ENCODE results near the gene TMEM238. TPM values are rescaled to one million over a fixed set of nuclear protein-coding genes. Genes with fewer than 3 reads are reported as not detected.

Gene TMEM238
- total RNA-seq, 1 donor from 2014 or later: 21.4 TPM

DNA sequence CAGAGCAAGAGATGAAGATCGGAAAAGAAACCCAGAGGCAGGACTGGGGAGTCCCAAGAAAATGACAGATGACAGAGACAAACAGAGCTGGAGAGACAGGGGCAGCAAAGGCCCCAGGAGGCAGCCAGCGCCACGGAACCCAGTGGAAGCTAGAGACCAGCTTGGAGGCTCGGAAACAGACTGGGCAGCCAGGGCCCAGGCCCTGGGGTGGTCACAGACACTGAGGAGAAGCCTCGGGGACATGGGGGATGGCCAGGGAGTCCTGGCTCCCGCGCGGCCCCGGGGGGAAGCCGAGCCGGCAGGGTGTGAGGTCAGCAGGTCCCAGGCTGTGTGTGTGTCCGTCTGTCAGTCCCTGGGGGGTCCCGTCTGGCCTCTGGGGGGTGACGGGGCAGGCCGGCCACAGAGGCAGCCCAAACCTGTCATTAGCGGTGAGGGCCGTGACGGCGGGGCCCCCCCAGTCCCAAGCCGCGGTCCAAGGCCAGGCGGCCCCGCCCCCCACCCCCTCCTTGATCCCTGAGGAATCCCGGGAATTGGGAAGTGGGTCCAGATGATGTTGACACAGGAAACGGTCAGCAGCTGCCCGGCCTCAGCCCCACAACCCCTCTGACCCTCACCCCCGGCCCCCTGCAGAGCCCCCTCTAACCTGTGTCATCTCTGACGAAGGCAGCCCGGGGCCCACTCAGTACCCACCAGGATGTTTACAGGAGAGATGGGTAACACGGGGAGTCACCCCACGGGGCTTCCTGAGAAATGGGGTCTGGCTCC lies 9.9 kb downstream of the TMEM238 start:
- H3K4me3 ChIP-seq (ENCODE audit: low read depth, low read length): no peak overlapping the region
- TF ChIP-seq, protein P1, sequence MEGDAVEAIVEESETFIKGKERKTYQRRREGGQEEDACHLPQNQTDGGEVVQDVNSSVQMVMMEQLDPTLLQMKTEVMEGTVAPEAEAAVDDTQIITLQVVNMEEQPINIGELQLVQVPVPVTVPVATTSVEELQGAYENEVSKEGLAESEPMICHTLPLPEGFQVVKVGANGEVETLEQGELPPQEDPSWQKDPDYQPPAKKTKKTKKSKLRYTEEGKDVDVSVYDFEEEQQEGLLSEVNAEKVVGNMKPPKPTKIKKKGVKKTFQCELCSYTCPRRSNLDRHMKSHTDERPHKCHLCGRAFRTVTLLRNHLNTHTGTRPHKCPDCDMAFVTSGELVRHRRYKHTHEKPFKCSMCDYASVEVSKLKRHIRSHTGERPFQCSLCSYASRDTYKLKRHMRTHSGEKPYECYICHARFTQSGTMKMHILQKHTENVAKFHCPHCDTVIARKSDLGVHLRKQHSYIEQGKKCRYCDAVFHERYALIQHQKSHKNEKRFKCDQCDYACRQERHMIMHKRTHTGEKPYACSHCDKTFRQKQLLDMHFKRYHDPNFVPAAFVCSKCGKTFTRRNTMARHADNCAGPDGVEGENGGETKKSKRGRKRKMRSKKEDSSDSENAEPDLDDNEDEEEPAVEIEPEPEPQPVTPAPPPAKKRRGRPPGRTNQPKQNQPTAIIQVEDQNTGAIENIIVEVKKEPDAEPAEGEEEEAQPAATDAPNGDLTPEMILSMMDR (conservative IDR thresholded peaks at IDR 0.05; ENCODE audit: low read depth, low read length): no peak
- no peak for DNase-seq (ENCODE audit: low read depth)

DNA sequence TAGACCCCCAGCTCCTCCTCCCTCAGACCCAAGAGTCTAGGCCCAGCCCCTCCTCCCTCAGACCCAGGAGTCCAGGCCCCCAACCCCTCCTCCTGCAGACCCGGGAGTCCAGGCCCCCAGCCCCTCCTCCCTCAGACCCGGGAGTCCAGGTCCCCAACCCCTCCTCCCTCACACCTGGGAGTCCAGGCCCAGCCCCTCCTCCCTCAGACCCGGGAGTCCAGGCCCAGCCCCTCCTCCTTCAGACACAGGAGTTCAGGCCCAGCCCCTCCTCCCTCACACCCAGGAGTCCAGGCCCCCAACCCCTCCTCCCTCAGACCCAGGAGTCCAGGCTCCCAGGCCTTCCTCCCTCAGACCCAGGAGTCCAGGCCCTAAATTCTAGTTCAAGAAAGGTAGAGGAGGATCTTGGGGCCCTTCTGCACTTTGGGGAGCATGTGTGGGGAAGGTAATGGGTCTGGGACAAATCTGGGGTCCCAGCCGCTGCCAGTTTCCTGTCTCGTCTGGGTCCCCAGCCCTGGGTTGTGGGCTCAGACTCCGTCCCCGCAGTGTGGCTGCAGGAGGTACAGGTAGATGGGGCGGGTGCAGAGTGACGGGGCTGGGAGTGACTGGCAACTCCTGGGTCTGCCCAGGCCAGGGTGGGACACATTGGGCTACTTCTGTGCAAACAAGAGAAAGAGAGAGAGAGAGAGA lies 10.6 kb downstream of the TMEM238 start:
- TF ChIP-seq, protein P1 (conservative IDR thresholded peaks at IDR 0.05; ENCODE audit: low read depth, low read length): no peak
- H3K4me3 ChIP-seq (ENCODE audit: low read depth, low read length): no peak overlapping the region
- DNase-seq (ENCODE audit: low read depth): no peak

DNA sequence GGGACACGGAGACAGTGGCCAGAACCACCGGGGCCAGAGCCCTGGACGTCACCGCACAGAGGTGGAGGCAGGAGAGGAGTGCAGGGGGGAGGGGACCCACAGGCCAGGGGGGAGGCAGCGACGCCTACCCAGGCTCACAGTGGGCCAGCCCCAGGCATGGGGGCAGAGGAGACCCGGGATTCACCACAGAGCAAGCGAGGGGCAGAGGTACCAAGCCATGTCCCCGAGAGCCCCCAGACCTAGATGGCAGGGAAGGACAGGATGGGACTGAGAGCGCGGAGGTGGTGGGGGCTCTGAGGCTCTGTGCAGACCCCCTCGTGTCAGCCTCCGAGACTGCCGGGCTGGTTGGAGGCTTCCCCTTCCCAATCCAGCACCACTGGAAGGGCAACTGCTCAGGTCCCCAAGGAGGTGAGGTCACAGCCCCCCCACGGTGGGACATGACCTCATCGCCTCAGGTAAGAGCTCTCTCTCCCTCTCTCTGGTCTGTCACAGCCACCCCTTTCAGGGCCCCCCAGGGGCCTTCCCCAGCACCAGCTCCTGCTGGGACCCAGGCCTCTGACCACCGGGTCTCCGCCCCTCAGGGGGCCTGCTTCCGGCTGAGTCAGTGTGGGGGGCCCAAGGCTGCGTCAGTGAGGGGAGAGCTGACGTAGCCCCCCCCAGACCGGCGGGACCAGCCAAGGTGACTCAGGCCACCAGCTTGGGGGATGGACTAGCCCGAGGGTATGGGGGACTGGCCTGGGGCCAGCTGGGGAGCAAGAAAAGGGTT lies 11.6 kb downstream of the TMEM238 start:
- no peak overlapping the region for H3K4me3 ChIP-seq (ENCODE audit: low read depth, low read length)
- TF ChIP-seq, protein P1 (conservative IDR thresholded peaks at IDR 0.05; ENCODE audit: low read depth, low read length): no peak
- DNase-seq (ENCODE audit: low read depth): no peak

DNA sequence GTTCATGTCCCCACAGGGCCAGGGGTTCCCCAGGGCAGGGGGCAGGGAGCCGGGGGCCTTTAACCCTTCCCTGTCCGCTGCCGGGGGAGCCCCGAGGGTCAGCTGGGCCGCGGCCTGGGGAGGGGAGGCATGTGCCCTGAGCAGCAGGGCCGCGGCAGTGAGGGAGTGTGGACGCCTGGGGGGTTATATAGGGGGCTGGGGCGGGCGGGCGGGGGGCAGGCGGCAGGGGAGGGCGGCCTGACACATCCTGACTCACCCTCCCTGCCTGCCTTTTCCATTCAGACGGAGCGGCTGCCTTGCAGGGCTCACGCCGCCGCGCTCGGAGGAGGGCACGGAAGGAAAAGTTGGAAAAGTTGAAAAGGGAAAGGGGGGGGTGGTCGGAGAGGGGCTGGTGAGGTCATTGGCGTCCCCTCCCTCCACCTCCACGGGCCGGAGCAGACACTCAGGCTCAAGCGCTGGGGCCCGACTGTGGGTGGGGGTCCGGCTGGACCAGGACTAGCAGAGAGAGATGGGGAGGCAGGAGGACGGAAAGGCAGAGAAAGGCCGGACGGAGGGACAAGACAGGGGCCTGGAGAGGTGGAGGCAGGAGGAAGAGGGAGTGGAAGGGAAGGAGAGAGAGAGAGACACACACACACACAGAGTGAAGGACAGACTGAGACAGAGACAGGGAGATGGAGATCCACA lies 13.6 kb downstream of the TMEM238 start, which contains the start of gene IL11:
Gene IL11, minus strand, starts transcription at position 159 of the 684 bp plus-strand sequence. Its CDS starts 153 bp downstream, at position 6.
- TF ChIP-seq, protein P1 (conservative IDR thresholded peaks at IDR 0.05; ENCODE audit: low read depth, low read length): no peak
- peak within 1 kb of the TSS; percentile 48 for H3K4me3 ChIP-seq (ENCODE audit: low read depth, low read length)
- no peak for DNase-seq (ENCODE audit: low read depth)

DNA sequence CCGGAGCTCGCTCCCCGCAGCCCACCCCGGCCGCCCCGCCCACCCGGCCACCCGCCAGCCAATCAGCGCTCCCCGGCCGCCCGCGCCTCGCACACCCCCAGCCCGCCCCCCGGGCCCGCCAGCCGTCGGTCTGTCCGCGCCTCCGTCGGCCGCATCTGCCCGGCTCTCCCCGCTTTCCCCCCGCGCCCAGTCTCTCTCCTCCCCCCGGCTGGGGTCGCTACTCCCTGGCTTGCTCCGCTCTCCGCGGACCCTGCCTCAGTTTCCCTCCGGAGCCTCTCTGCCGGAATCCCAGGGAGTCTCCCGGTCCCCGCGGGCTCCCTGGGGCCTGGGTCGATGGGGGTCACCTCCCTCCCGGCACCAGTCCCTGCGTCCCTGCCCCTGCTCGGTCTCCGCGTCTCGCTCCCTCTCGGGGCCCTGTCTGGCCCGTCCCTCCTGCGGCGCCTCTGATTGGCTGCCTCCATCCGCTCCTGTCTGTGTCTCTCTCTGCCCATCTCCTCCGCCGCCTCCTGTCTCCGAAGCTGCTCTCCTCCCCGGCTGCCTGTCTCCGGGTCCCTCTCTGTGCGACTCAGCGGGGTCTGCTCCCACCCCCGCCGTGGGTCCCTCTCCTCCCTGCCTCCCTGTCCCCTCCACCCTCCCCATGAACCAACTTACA lies 14.3 kb downstream of the TMEM238 start:
- H3K4me3 ChIP-seq (ENCODE audit: low read depth, low read length): peak overlapping the region; percentile 48
- DNase-seq (ENCODE audit: low read depth): no peak
- TF ChIP-seq, protein P1 (conservative IDR thresholded peaks at IDR 0.05; ENCODE audit: low read depth, low read length): no peak

All from epithelial cell of proximal tubule (primary cell).